Measurements from ENCODE around the gene TTC39C. TPM values are rescaled to one million over a fixed set of nuclear protein-coding genes. Genes with fewer than 3 reads are reported as not detected.

Gene TTC39C
- total RNA-seq, 1 experiment from 2014 or later: 14.8 TPM

DNA sequence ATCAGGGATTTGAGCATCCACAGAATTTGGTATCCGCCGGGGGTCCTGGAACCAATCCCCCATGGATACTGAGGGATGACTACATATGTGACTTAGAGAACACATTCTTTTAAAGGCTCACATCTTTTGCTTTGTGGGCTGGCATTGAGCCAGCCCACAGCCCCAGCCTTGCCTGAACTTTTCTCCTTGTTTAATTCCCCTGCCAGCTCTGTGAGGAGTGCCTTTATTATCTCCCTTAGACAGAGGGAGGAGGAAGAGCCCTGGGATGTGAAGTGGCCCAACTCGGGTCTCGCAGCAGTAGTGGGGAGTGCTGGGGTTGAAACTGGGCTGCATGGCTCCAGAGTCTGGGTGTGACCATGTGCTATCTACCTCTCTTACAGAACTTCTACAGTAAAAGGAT, 7.6 kb downstream of the TTC39C start:
- no peak for TF ChIP-seq SIN3A (IDR thresholded peaks at IDR 0.05; ENCODE audit: borderline replicate concordance, insufficient read depth, low read depth, low read length)
- TF ChIP-seq, protein P1, sequence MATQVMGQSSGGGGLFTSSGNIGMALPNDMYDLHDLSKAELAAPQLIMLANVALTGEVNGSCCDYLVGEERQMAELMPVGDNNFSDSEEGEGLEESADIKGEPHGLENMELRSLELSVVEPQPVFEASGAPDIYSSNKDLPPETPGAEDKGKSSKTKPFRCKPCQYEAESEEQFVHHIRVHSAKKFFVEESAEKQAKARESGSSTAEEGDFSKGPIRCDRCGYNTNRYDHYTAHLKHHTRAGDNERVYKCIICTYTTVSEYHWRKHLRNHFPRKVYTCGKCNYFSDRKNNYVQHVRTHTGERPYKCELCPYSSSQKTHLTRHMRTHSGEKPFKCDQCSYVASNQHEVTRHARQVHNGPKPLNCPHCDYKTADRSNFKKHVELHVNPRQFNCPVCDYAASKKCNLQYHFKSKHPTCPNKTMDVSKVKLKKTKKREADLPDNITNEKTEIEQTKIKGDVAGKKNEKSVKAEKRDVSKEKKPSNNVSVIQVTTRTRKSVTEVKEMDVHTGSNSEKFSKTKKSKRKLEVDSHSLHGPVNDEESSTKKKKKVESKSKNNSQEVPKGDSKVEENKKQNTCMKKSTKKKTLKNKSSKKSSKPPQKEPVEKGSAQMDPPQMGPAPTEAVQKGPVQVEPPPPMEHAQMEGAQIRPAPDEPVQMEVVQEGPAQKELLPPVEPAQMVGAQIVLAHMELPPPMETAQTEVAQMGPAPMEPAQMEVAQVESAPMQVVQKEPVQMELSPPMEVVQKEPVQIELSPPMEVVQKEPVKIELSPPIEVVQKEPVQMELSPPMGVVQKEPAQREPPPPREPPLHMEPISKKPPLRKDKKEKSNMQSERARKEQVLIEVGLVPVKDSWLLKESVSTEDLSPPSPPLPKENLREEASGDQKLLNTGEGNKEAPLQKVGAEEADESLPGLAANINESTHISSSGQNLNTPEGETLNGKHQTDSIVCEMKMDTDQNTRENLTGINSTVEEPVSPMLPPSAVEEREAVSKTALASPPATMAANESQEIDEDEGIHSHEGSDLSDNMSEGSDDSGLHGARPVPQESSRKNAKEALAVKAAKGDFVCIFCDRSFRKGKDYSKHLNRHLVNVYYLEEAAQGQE (IDR thresholded peaks at IDR 0.05; ENCODE audit: insufficient read depth in 1 of 2, low read depth in 2 of 2, low read length in 1 of 2): no peak
- TF ChIP-seq TCF7L2 (IDR thresholded peaks at IDR 0.05; ENCODE audit: low read depth, low read length): no peak
- TF ChIP-seq, protein P2, sequence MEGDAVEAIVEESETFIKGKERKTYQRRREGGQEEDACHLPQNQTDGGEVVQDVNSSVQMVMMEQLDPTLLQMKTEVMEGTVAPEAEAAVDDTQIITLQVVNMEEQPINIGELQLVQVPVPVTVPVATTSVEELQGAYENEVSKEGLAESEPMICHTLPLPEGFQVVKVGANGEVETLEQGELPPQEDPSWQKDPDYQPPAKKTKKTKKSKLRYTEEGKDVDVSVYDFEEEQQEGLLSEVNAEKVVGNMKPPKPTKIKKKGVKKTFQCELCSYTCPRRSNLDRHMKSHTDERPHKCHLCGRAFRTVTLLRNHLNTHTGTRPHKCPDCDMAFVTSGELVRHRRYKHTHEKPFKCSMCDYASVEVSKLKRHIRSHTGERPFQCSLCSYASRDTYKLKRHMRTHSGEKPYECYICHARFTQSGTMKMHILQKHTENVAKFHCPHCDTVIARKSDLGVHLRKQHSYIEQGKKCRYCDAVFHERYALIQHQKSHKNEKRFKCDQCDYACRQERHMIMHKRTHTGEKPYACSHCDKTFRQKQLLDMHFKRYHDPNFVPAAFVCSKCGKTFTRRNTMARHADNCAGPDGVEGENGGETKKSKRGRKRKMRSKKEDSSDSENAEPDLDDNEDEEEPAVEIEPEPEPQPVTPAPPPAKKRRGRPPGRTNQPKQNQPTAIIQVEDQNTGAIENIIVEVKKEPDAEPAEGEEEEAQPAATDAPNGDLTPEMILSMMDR (IDR thresholded peaks at IDR 0.05): no peak
- TF ChIP-seq POLR2AphosphoS5 (IDR thresholded peaks at IDR 0.05; ENCODE audit: low read depth, low read length): no peak
- POLR2A ChIA-PET: no interaction called here
- Histone ChIP-seq H3K9me3 (ENCODE audit: control insufficient read depth, insufficient read depth, low read depth, low read length) (no peaks in the 10 kb centered on the region), H3K36me3 (ENCODE audit: control insufficient read depth, insufficient read depth, low read length) (no peaks in the 10 kb centered on the region), H3K27ac (ENCODE audit: low read length) (no peak overlapping the region), H3K4me1 (ENCODE audit: control insufficient read depth, insufficient read depth, low read length) (no peaks in the 10 kb centered on the region; the same call in 1 of the 2 replicates), H3K27me3 (ENCODE audit: control insufficient read depth, insufficient read depth, low read length) (no peaks in the 10 kb centered on the region), H3K4me3 (ENCODE audit: low read depth in 2 of 2, low read length in 2 of 2) (no peak overlapping the region)
- in situ Hi-C loops (cut with HindIII; ENCODE audit: low pct_unique_long_range_greater_than_20kb, low sequenced_read_pairs) (no loop called here), intact Hi-C loops (cut with micrococcal nuclease; ENCODE audit: unreplicated experiment) (no loop called here)
- DNase-seq (ENCODE audit: low read depth, low spot score): no peak
- no peak for ATAC-seq
- BruUV-seq (replicated peaks): no TSS peak
- CTCF ChIA-PET: no interaction called here

DNA sequence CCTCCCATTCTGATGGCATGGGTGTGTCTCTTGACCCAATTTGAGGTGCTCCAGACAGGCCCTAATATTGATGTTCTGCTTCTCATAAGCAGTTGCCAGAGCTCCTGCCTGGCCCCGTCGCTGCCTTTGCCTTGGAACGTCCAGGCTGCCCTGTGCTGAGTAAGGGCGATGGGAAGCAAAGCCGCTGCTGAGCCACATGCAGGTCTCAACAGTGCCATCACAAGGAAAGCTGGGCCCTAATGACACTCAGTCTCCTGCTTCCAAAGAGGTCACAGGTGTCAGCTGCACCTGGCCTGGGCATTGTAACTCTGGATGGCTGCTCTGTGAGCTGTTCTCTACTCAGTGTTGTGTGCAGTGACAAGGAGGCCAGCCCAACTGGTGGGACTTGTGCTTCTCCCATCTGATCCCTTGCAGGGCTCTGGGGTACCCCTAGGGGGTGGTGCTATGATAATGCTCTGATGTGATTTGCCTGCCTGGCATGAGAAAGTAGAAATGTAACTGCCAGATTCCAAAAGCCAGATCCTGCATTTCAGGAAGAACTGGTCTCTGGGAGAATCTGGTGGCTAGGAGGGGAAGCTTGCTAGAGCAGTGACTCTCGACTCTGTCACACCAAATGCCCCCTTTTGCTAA, 8.7 kb downstream of the TTC39C start:
- no peaks in the 10 kb centered on the region for H3K27me3 ChIP-seq (ENCODE audit: control insufficient read depth, insufficient read depth, low read length)
- H3K27ac ChIP-seq (ENCODE audit: low read length): no peak overlapping the region
- intact Hi-C loops (cut with micrococcal nuclease; ENCODE audit: unreplicated experiment): no loop called here
- no peaks in the 10 kb centered on the region for H3K9me3 ChIP-seq (ENCODE audit: control insufficient read depth, insufficient read depth, low read depth, low read length)
- in situ Hi-C loops (cut with HindIII; ENCODE audit: low pct_unique_long_range_greater_than_20kb, low sequenced_read_pairs): no loop called here
- ATAC-seq (0 out of 2 replicates have a peak, but pooled peaks have one; percentile 40), DNase-seq (ENCODE audit: low read depth, low spot score) (no peak)
- H3K36me3 ChIP-seq (ENCODE audit: control insufficient read depth, insufficient read depth, low read length): no peaks in the 10 kb centered on the region
- ChIA-PET CTCF (no interaction called here), POLR2A (no interaction called here)
- H3K4me1 ChIP-seq (ENCODE audit: control insufficient read depth, insufficient read depth, low read length): no peaks in the 10 kb centered on the region
- TF ChIP-seq TCF7L2 (IDR thresholded peaks at IDR 0.05; ENCODE audit: low read depth, low read length) (no peak), POLR2AphosphoS5 (IDR thresholded peaks at IDR 0.05; ENCODE audit: low read depth, low read length) (no peak), SIN3A (IDR thresholded peaks at IDR 0.05; ENCODE audit: borderline replicate concordance, insufficient read depth, low read depth, low read length) (no peak)
- TF ChIP-seq, protein P2 (IDR thresholded peaks at IDR 0.05): no peak
- TF ChIP-seq, protein P1 (IDR thresholded peaks at IDR 0.05; ENCODE audit: insufficient read depth in 1 of 2, low read depth in 2 of 2, low read length in 1 of 2): no peak
- no TSS peak for BruUV-seq (replicated peaks)
- no peak overlapping the region for H3K4me3 ChIP-seq (ENCODE audit: low read depth in 2 of 2, low read length in 2 of 2)

Measured in Panc1 (cell line).